HepG2 (cell line): ENCODE data around the gene GAS5. TPM values are rescaled to one million over a fixed set of nuclear protein-coding genes. Genes with fewer than 3 reads are reported as not detected.

Source experiments
- ARID2 ChIP-seq: sonication (generic); formaldehyde crosslinking; IDR thresholded peaks from 2 replicates; pipeline ENCODE4 v1.8.1; 2022; ENCODE audit warnings: mild to moderate bottlenecking, missing genetic modification reagents, borderline replicate concordance
- ATAD3A ChIP-seq: sonication (generic); formaldehyde crosslinking; IDR thresholded peaks from 2 replicates; pipeline ENCODE4 v1.4.0; 2020; ENCODE audit warnings: missing genetic modification reagents
- BCLAF1 ChIP-seq: fragments of 450-650 bp; IDR thresholded peaks from 2 replicates; pipeline ENCODE4 v1.6.1; 2017; ENCODE audit warnings: mild to moderate bottlenecking
- DMAP1 ChIP-seq: IDR thresholded peaks from 2 replicates; pipeline ENCODE4 v1.6.1; 2016
- FOXA1 ChIP-seq, 2 experiments: fragments of 450-650 bp in 1 of 2; sonication (generic) in 1 of 2; formaldehyde crosslinking in 1 of 2; IDR thresholded peaks; 2 replicates each; pipeline versions ENCODE4 v1.4.0 to v1.6.1; 2016 to 2020; ENCODE audit warnings: missing genetic modification reagents in 1 of 2
- GTF3A ChIP-seq: sonication (generic); formaldehyde crosslinking; conservative IDR thresholded peaks from 2 replicates; pipeline ENCODE4 v1.4.0; 2020; ENCODE audit warnings: mild to moderate bottlenecking, missing genetic modification reagents
- IKZF1 ChIP-seq: fragments of 450-650 bp; IDR thresholded peaks from 2 replicates; pipeline ENCODE4 v1.7.1; 2016
- IRF1 ChIP-seq: sonication (generic); formaldehyde crosslinking; IDR thresholded peaks from 2 replicates; pipeline ENCODE4 v1.4.0; 2020; ENCODE audit warnings: low read depth, mild to moderate bottlenecking, missing genetic modification reagents
- JUND ChIP-seq: sonication (generic); formaldehyde crosslinking; IDR thresholded peaks from 2 replicates; pipeline ENCODE4 v1.8.0; 2022; ENCODE audit warnings: mild to moderate bottlenecking, missing genetic modification reagents
- NFKBIZ ChIP-seq: IDR thresholded peaks from 2 replicates; pipeline ENCODE4 v1.6.1; 2018; ENCODE audit warnings: missing genetic modification reagents, missing compliant biosample characterization
- PITX1 ChIP-seq: sonication (generic); formaldehyde crosslinking; IDR thresholded peaks from 2 replicates; pipeline ENCODE4 v1.5.1; 2020; ENCODE audit warnings: mild to moderate bottlenecking, missing genetic modification reagents
- RFX5 ChIP-seq: IDR thresholded peaks from 2 replicates; pipeline ENCODE4 v1.6.1; 2011; ENCODE audit warnings: low read depth, low read length, improper control_type of control experiment
- ZBTB4 ChIP-seq: sonication (generic); formaldehyde crosslinking; IDR thresholded peaks from 2 replicates; pipeline ENCODE4 v1.4.0; 2020; ENCODE audit warnings: missing genetic modification reagents, mild to moderate bottlenecking, borderline replicate concordance
- ZBTB42 ChIP-seq: sonication (generic); formaldehyde crosslinking; IDR thresholded peaks from 2 replicates; pipeline ENCODE4 v1.5.0; 2020; ENCODE audit warnings: mild to moderate bottlenecking, missing genetic modification reagents
- ZFP91 ChIP-seq: sonication (generic); formaldehyde crosslinking; IDR thresholded peaks from 2 replicates; pipeline ENCODE4 v1.9.0; 2022; ENCODE audit warnings: missing genetic modification reagents, mild to moderate bottlenecking, borderline replicate concordance
- ZNF260 ChIP-seq: sonication (generic); formaldehyde crosslinking; IDR thresholded peaks from 2 replicates; pipeline ENCODE4 v1.4.0; 2020; ENCODE audit warnings: missing genetic modification reagents, low read depth, mild to moderate bottlenecking, borderline replicate concordance
- ZNF431 ChIP-seq: sonication (generic); formaldehyde crosslinking; IDR thresholded peaks from 2 replicates; pipeline ENCODE4 v1.9.0; 2022; ENCODE audit warnings: missing genetic modification reagents, low read depth, mild to moderate bottlenecking, borderline replicate concordance
- ZNF530 ChIP-seq: sonication (generic); formaldehyde crosslinking; IDR thresholded peaks from 2 replicates; pipeline ENCODE4 v1.5.0; 2020; ENCODE audit warnings: low read depth, mild to moderate bottlenecking, missing genetic modification reagents
- ZNF564 ChIP-seq: sonication (generic); formaldehyde crosslinking; IDR thresholded peaks from 2 replicates; pipeline ENCODE4 v1.8.1; 2023; ENCODE audit warnings: mild to moderate bottlenecking, missing genetic modification reagents
- ZNF572 ChIP-seq: sonication (generic); formaldehyde crosslinking; IDR thresholded peaks from 2 replicates; pipeline ENCODE4 v1.5.1; 2020; ENCODE audit warnings: mild to moderate bottlenecking, missing genetic modification reagents
- ZNF790 ChIP-seq: sonication (generic); formaldehyde crosslinking; IDR thresholded peaks from 2 replicates; pipeline ENCODE4 v1.8.0; 2022; ENCODE audit warnings: missing genetic modification reagents, mild to moderate bottlenecking, borderline replicate concordance
- ZNF83 ChIP-seq: sonication (generic); formaldehyde crosslinking; IDR thresholded peaks from 2 replicates; pipeline ENCODE4 v1.4.0; 2020; ENCODE audit warnings: missing genetic modification reagents, mild to moderate bottlenecking, borderline replicate concordance
- polyA plus RNA-seq, 8 experiments: library from polyadenylated mRNA; depleted of rRNA in 3 of 8; stranded (reverse) in 7 of 8; unstranded in 1 of 8; fragments of >200 nt; fragmentation: Illumina TruSeq in 4 of 8; extraction: Trizol in 4 of 8; gene quantifications; 2 replicates each; pipeline versions ENCODE4 v1.2.1 to v1.2.3, GENCODE V29; 2011 to 2016; ENCODE audit warnings: low read depth in 4 of 8, missing spikeins in 1 of 8, mixed read lengths in 1 of 8; ENCODE audit not compliant: insufficient read depth in 1 of 8
- total RNA-seq, 5 experiments: library from RNA; depleted of rRNA; stranded (reverse); fragments of >200 nt; fragmentation: Illumina TruSeq; extraction: Trizol; gene quantifications; 2 replicates each; pipeline ENCODE4 v1.2.3, GENCODE V29; 2016; ENCODE audit warnings: low read depth in 1 of 5

Gene GAS5
- total and polyA plus RNA-seq, 2 of the 13 experiments (the other 11 are each of a cell fraction or from before 2014, with no cell fraction given) = 352 to 738 TPM

- TF ChIP-seq ZFP91 (peak; percentile 86), NFKBIZ (CRISPR knock-in tag) (0 out of 2 replicates have a peak, but pooled peaks have one; percentile 29), FOXA1 (IDR thresholded peaks at IDR 0.05) (no peak), FOXA1 (CRISPR knock-in tag; IDR thresholded peaks at IDR 0.05) (no peak), ZNF431 (CRISPR knock-in tag) (peak; percentile 15; the same call in 1 of the 2 replicates), ZNF260 (CRISPR knock-in tag) (no peak), BCLAF1 (no peak), ZBTB42 (no peak), ATAD3A (CRISPR knock-in tag) (no peak), IKZF1 (no peak), ZNF530 (CRISPR knock-in tag) (no peak), IRF1 (CRISPR knock-in tag) (no peak), ZNF790 (CRISPR knock-in tag) (no peak), PITX1 (CRISPR knock-in tag) (no peak), ZNF83 (CRISPR knock-in tag) (no peak), DMAP1 (CRISPR knock-in tag) (peak; percentile 94), RFX5 (0 out of 2 replicates have a peak, but pooled peaks have one; percentile 3), ARID2 (peak; percentile 19; the same call in 1 of the 2 replicates), ZNF564 (peak; percentile 38; the same call in 1 of the 2 replicates), GTF3A (no peak), JUND (CRISPR knock-in tag) (no peak), ZNF572 (no peak), ZBTB4 (CRISPR knock-in tag) (no peak)
These were observed 43.3 kb downstream of the GAS5 start, which contains the start of the genes CENPL and DARS2 (continued) for GRCh38 chr1:173824315-173825081.
